Hepatic stellate cell (primary cell): ENCODE measurements around the gene DOK5.

Experiments used
- DNase-seq: peaks from one replicate; pipeline ENCODE4 v3.0.0; 2011; ENCODE audit warnings: low spot score

Gene DOK5

GRCh38 chr20:54692168-54692887, 216.9 kb downstream of the DOK5 start:
- DNase-seq, result no peak

- no peak for DNase-seq
Measured at GRCh38 chr20:54694516-54694915, 219.1 kb downstream of the DOK5 start.

GRCh38 chr20:54698373-54698772, 223.0 kb downstream of the DOK5 start:
- no peak for DNase-seq
